GM21390 (cell line): Measurements from ENCODE around the gene CDC37L1.
A peak's percentile ranks its signal among the peaks of the same experiment; 100 is the strongest.

Experiments
- ATAC-seq: cut with Tn5 transposase; IDR thresholded peaks from one replicate; pipeline ENCODE4 v1.9.1; 2021; ENCODE audit not compliant: unreplicated experiment

The CDC37L1 gene

DNA sequence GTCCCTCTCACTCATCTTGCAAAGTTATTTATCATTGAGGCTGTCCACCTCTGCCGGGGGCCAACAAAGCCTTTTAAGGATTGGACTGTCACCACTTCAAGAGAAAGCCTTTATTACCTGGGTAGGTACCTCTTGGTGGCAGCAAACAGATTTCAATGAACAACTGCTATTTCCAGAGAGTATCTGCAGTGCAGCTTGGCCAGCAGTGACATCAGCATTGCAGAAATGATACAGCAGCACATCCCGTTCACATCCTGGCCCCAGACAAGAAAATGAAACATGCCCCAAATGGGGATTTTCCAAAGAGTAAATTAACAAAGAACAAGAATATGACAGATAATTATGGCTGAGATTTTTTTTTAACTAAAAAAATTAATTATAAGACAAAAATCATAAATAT is 10.8 kb upstream of the CDC37L1 start:
- no peak for ATAC-seq

DNA sequence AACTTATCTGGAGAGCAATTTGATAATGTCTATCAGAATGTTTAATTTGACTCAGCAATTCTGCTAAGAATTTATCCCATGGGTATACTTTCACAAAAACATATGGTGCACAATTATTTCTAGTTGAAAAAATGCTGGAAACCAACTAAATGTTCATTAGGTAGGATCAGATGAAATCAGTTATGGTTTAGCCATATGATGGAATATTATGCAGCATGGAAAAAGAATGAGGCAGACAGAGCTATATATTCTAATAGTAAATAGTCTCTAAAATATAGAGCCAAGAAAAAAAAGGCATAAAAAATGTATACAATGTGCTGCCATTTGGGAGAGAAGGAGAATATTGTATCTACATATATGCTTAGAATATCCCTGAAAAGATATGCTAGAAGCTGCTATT is 9.5 kb upstream of the CDC37L1 start:
- ATAC-seq = no peak

DNA sequence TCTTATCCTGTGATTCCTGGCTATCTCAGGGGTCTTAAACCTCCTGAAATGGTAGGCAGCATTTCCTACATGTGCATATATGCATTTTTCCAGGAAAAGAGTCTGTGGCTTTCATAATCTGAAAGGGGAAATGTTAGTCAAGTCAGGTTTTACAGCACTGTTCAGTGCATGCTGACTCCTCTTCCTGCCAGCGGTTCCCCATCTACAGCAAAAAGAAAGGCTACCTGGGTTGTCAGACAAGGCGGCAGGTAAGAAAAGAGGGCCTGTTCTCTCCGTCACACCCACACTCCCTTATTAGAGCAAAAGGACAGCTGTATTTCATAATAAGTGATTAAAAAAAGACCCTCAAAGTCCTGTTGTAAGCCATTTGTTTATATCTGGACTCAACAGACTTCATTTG is 8.8 kb upstream of the CDC37L1 start:
- no peak for ATAC-seq

DNA sequence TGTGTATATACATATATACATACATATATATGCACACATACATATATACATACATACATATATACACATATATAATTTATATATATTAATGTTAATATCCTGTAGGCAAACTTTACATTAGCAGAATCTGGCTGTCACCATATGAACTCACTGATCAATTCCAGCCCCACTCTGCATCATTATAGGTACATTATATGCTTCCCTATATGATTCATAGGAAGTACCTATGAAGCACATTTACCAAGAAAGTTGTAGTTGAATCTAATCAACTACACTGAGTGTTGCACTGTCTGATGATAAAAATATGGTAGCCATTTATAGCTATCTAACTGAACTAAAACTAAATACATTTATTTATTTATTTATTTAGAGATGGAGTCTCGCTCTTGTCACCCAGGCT is 7.6 kb upstream of the CDC37L1 start:
- no peak for ATAC-seq

DNA sequence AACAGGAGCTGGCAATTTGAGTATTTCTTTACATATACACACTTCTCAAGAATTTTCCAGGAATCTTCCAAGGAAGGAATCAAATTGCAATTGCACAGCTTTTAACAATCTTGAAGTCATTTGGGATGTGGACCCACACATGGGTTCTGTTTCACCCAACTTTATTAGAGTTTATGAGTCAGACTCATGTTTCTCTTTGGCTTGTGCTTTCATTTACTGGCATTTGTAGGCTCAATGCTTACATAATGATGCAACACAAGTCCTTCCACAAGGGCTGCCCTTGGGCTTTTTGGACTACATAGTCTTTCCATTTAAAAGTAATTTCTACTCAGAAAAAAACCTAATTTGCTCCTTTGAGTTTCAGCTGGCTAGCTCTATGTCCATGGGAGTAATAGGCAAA is 4.6 kb upstream of the CDC37L1 start:
- no peak for ATAC-seq

DNA sequence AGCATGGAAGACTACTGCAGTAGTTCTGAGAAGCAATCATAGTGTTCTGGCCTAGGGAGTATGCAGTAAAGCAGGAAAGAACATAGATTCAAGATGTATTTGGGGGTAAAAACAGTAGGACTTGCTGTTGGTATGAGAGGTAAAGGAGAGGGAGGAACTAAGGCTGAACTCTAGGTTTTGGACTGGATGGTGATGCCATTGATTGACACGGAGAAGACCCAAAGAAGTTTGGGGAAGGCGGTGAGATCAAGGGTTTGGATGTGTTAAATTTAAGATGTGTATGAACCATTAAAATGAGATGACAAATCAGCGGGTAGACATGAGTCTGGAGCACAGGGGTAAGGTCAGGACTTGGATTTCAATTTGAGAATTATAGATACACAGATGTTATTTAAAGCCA is 2.0 kb upstream of the CDC37L1 start:
- no peak for ATAC-seq

DNA sequence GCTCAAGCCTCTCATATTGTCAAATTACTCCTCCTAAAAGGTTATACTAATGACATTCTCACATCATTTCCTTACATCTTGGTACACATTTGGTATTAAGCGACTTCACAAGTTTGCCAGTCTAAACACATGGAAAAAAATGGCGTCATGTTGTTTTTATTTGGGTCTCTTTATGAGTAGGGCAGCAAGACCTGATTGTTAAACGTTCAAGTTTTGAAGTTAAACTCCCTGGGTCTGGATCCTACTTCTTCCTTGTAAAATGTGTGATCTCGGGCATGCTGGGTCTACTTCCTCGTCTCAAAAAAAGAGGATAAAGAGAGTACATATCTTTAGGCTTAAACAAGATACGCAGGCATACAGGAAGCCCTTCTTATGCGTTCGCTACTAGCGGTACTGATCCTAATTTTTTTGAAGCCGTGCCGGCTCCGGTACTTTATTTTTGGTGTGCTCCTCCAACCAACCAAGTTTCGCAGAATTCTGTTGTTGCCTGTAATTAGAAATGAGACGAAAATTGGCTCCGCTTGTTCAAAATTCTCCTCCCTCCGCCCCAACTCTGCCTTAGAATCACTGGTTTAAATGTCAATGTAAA is 596 bp upstream of the CDC37L1 start:
- peak; percentile 12 for ATAC-seq

DNA sequence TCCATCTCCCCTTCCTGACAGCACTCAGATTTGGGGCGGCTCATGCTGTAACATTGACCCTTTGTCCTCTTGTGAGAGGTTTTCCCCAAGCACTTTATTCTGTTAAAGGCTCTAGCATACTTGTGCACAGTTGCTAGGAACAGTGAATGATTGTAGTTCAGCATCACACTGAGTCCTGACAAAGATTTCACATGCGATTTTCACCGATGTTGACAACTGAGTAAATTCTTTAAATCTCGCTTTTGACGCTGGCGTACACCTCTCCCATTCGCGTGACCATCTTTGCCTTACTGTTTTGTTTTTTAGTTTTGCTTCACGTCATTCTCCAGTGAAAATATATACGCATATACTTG is 780 bp downstream of the CDC37L1 start:
- no peak for ATAC-seq

DNA sequence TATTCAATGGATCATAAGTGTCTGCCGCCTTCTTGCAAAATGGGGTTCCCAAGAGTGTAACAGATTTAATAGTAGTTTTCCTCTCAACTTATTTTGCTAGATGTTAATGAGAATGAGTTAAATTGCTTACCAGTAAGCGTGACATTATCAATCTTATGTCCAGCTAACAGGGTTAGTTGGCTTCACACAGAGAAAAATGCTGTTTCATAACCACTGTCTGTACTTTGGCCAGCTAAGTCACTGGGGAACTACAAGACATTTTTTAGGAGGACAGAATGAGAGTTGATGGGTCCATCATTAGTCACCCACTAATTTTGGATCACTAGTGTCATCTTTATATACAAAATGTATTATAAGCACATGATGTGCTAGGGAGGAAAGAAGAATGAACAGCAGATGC is 1.4 kb downstream of the CDC37L1 start:
- ATAC-seq = no peak

DNA sequence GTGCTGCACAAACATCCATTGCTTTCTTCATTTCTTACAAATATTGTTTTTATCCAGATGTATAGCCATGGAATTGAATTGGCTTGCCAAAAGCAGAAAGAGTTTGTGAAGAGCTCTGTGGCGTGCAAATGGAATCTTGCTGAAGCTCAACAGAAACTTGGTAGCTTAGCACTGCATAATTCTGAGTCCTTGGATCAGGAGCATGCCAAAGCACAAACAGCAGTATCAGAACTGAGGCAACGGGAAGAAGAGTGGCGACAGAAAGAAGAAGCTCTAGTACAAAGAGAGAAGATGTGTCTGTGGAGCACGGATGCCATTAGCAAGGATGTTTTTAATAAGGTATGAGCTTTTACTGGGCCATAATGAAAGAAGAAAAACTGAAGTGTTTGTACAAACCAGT is 5.5 kb downstream of the CDC37L1 start:
- no peak for ATAC-seq

DNA sequence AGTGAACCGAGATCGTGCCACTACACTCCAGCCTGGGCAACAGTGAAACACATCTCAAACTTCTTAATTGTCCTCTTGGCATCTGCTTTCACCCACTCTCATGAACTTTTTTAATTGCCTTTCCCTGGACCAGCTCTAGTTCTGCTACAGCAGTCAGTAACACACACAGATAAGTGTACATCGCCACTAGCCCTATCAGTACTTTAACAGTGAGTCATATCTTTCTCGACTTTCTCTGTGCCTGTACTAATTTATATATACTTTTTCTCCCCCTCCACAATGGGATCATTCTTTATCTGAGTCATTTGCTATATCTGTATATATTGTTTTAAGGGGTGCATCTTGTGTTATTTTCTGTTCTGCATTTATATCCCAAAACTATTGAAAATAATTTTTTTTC is 6.7 kb downstream of the CDC37L1 start:
- ATAC-seq = no peak

DNA sequence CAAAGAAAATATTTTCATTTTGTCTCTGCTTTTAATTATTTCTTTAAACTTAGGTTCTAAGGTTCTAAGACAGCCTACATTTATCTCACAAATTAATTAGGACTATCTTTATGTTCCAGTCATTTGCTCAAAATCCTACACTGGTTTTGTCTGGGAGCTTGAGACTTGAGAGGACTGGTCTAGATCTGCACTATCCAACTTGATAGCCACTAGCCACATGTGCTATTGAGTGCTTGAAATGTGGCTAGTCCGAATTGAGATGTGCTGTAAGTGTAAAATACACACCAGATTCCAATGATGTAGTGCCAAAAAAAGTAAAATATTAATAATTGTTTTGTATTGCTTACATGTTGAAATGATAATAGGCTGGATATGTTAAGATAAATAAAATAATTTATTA is 7.2 kb downstream of the CDC37L1 start:
- ATAC-seq = no peak

DNA sequence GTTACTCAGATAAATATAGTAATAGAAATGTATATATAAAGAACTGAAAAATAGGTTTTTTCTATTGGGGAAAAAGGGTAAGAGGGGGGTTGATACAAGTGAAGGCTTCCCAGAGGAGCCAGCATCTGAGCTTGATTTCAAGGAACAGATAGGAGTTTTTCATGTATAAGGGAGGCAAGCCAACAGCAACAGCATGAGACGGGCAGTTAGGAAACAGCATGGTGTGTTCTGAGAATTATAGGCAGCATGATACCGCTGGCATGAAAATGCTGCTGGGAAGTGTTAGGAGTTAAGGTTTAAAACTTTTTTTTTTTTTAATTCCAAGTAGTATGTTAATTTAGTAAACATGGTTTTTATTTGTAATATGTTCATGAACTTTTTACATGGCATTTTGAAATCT is 9.7 kb downstream of the CDC37L1 start:
- no peak for ATAC-seq

DNA sequence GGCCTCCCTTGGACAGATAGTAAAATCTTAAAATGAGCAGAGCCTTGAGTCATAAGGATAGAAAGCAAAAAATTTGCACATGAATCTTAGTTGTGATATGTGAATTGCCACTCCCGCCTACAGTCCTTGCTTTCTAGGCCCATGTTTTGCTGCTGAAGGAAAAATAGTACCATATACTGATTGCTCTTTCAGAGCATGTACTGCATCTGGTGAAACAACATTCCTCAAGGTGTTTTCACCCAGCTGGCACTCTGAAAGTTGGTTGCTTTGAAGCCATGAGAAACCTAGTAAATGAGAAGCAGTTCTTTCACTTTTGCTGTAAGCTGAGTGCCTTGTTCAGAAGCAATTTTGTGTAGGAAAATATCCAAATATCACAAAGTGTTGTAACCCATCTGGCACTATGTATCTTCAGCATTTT is 10.3 kb downstream of the CDC37L1 start:
- ATAC-seq = peak; percentile 76

DNA sequence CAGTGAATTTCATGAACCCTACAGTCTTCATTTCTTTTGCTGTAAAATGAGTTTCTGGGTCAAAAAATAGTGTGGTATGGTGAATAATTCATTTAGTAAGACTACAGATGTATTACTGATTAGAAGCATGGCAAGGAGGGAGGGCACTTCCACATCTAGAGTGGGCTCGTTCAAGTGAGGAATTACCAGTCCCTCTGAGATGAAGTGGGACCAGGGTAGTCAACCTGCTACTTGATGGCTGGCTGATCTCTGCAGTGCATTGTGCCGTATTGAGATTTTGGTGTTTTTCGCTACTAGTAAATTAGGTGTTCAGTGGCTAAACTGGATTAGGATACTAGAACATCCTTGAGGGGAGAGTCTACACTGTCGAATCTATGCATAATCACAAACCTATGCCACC is 10.8 kb downstream of the CDC37L1 start:
- ATAC-seq = peak; percentile 65

DNA sequence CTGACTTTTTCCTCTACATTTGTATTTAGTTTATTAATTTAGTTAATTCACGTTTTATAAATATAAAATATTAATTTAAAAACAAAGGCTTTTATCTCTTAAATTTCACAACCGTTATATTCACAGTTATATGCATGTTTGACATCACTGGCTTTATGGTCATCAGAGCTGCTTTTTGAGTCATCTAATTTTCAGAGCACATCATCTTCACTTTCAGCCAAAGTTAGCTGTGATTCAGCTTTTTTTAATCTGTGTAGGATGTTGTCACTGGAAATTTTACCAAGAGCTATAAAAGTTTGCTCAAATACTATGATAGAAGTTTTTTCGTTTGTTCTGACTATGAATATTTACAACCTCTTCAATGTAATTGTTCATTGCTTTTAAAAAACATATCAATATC is 12.4 kb downstream of the CDC37L1 start:
- ATAC-seq = no peak

DNA sequence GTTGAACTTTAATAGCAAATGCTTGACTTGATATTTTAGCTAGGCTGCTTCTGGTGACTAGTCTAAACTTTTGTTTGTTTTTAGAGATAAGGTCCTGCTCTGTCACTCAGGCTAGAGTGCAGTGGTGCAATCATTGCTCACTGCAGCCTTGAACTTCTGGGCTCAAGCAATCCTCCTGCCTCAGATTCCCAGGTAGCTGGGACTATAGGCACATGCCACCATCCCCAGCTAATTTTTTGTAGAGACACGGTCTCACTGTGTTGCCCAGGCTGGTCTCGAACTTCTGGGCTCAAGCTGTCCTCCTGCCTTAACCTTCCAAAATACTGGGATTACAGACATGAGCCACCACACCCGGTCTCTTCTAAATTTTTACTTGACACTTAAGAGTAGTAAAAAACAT is 20.7 kb downstream of the CDC37L1 start:
- no peak for ATAC-seq

DNA sequence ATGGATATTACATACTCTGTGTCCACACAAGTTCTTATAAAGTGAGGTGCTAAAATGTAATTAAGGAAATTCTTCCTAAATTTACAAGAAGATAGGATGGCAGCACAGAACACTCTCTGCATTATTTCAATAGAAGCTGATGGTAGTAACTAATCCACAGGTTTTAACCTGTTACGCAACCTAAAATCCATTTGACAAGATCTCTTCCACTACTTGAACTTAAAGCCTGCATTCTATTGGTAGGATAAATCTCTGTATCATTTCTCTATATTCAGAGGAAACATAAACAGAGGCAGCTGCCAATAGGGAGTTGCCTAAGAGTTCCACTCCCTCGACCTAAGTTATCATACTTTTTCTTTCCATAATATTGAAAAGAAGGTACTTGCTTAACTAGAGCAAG is 21.6 kb downstream of the CDC37L1 start:
- ATAC-seq = no peak

DNA sequence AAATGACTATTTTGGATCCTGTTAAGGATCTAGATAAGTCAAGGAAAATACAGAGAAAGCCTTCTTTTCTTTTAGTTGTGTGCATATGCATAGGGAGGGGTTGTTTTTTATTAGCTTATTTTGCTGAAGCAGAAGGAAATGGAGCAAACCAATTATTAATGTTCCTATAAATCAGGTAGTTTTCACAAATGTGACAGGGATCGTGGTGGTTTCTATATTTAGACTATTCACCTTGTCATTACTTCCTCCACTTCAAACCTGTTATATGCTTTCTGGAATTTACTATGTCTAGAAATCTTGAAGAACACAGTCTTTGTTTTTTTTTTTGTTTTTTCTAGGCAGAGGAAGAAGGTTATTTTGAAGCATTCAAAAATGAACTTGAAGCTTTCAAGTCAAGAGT is 22.2 kb downstream of the CDC37L1 start:
- no peak for ATAC-seq

DNA sequence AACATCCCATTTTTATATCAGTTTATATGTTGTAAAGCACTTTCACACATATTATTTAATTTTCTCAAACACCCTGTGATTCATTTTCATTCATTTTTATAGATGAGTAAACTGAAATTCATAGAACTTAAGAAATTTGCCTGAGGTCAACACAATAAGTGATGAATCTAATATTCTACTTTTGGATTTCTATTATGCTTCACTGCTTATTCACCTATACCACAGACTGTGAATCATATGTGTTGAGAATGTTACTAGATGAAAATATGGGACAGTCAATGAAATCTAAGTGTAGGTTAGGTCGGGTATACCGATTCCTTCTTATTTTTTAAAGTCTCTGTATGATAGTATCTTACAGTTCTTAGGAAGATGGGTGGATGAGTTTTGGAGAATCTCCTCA is 24.8 kb downstream of the CDC37L1 start:
- no peak for ATAC-seq

DNA sequence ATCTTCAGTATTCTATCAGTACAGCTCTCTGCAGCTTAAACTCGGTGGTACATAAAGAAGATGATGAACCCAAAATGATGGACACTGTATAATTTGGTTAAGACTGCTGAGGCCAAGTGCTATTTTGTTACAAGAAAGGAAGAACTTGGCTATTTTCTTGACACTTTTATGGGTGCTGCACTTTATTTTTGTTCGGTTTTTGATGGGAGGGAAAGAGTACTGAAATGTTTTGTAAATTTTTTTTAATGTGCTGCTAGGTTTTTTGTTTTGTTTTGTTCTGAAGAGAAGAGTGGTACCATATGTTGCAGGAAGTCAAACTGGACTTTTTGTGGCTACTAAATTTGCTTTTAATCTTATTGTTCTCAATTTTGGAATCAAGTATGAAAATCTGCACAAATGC is 26.7 kb downstream of the CDC37L1 start:
- no peak for ATAC-seq

DNA sequence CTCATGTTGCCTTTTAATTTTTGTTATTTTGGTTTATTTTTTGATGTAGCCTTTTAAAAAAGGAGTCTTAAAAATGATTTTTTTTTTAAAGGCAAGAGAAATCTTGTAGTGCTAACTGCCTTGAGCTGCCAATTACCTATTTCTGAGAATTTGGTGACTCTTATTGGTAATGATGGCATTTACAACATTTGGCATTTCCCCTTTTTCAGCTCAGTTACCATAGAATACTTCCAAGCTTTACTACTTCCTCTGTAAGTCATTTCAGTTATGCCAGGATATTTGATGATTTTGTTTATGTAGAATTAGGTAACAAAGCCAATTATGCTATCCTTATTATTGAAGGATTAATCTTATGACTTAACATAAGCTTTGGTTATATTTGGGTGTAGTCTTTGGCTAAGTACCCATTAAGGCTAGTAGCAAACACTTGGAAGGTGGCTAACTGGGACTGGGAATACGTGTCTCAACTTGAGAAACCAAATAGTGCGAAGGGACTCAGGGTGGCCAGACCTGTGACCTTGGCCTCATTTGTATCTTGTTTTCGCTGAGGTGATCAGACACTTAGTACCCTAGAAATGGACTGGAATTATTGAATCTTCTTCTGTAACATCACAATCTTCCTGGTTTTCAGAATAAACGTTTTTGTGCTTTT is 27.7 kb downstream of the CDC37L1 start:
- no peak for ATAC-seq

DNA sequence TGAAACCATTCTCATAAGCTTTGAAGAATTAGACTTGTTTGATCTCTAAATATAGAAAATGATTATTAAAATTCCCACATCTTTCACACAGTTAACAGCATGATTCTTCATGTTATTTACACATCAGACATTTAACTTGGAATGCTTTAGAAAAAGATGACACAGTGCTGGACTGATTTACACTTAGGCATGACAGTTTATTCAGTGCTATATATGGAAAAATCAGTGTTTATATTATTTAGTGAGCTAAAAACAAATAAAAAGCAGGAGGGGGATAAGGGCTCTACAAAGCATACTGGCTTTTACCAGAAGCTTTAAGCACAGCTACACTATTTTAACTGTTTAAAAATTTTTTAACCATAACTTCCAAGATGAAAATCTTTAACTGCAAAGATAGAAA is 30.0 kb downstream of the CDC37L1 start:
- ATAC-seq = no peak
